Smooth muscle cell (in vitro differentiated cells): ENCODE results near the gene TBC1D9B. TPM values are rescaled to one million over a fixed set of nuclear protein-coding genes. Genes with fewer than 3 reads are reported as not detected.

Experiments
- DNase-seq: peaks from one replicate; lab custom pipeline; 2025; ENCODE audit not compliant: unreplicated experiment; lab: John Stamatoyannopoulos, UW
- H2AFZ ChIP-seq: fragments of 200-600 bp; sonication (generic); 2 replicates; pipeline ENCODE4 v1.6.0; 2016; ENCODE audit warnings: antibody characterized with exemption, low read depth, mild to moderate bottlenecking
- H3F3A ChIP-seq: fragments of 200-600 bp; sonication (generic); 2 replicates; pipeline ENCODE4 v1.6.0; 2017; ENCODE audit warnings: antibody characterized with exemption, low read depth
- H3K27ac ChIP-seq: fragments of 200-600 bp; sonication (generic); 2 replicates; pipeline ENCODE4 v1.5.1; 2016; ENCODE audit warnings: low read depth, mild to moderate bottlenecking
- H3K27me3 ChIP-seq: fragments of 200-600 bp; sonication (generic); 2 replicates; pipeline ENCODE4 v1.6.1; 2016; ENCODE audit warnings: low read depth, mild to moderate bottlenecking
- H3K36me3 ChIP-seq: fragments of 200-600 bp; sonication (generic); 2 replicates; pipeline ENCODE4 v1.5.1; 2016; ENCODE audit warnings: low read depth
- H3K4me1 ChIP-seq: fragments of 200-600 bp; sonication (generic); 2 replicates; pipeline ENCODE4 v1.5.1; 2016; ENCODE audit warnings: low read depth
- H3K4me2 ChIP-seq: fragments of 200-600 bp; sonication (generic); 2 replicates; pipeline ENCODE4 v1.6.0; 2016; ENCODE audit warnings: mild to moderate bottlenecking
- H3K4me3 ChIP-seq: fragments of 200-600 bp; sonication (generic); 2 replicates; pipeline ENCODE4 v1.5.1; 2016; ENCODE audit warnings: mild to moderate bottlenecking
- H3K79me2 ChIP-seq: fragments of 200-600 bp; sonication (generic); 2 replicates; pipeline ENCODE4 v1.6.0; 2016; ENCODE audit warnings: low read depth, mild to moderate bottlenecking
- H3K9ac ChIP-seq: fragments of 200-600 bp; sonication (generic); 2 replicates; pipeline ENCODE4 v1.6.0; 2016; ENCODE audit warnings: low read depth
- H3K9me3 ChIP-seq: fragments of 200-600 bp; sonication (generic); replicated peaks from 2 replicates; pipeline ENCODE4 v1.5.1; 2016; ENCODE audit warnings: low read depth
- H4K20me1 ChIP-seq: fragments of 200-600 bp; sonication (generic); 2 replicates; pipeline ENCODE4 v1.6.0; 2016; ENCODE audit warnings: low read depth
- WGBS: methylation state at CpG from one replicate; pipeline ENCODE4 v1.1.7; 2016; ENCODE audit warnings: low lambda C conversion rate; 5-methylcytosine and 5-hydroxymethylcytosine counted together
- polyA plus RNA-seq: library from polyadenylated mRNA; unstranded; fragments of >200 nt; fragmentation: Nextera tagmentation; extraction: Ambion mirVana; gene quantifications from 2 replicates; pipeline ENCODE4 v1.2.1, GENCODE V29; 2016
- total RNA-seq: library from RNA; depleted of rRNA; stranded (reverse); fragments of >200 nt; gene quantifications from 2 replicates; pipeline ENCODE4 v1.2.3, GENCODE V29; 2014
- TF ChIP-seq, protein P1 (sequence below): fragments of 200-600 bp; sonication (generic); IDR thresholded peaks from 2 replicates; pipeline ENCODE4 v1.5.1; 2017; ENCODE audit warnings: borderline replicate concordance, mild to moderate bottlenecking, antibody characterized with exemption; ENCODE audit not compliant: insufficient read depth, poor library complexity, severe bottlenecking

The TBC1D9B gene
- total and polyA plus RNA-seq, 2 experiments from 2014 or later, result 47.5 to 62.3 TPM

DNA sequence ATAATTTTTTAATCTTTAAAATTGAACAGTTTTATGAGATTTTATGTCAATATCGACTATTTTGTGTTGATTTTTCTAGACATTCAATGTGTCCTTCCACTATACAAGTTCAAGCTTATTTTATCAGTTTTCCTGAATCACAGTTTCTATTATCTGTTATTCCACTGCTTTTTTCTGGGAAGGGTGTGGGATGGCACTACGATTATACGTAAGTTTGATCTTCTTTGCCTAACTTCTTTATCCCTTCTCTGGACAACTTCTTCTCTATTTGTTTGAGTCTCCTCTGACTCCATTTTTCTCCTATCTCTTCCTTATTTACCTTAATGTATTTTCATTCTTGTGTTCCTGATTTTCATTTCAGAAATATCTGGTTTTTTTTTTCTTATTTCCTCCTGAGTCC lies 24.5 kb downstream of the TBC1D9B start:
- WGBS, result over 99% methylated on average over 3 of the region's 3 CpGs

DNA sequence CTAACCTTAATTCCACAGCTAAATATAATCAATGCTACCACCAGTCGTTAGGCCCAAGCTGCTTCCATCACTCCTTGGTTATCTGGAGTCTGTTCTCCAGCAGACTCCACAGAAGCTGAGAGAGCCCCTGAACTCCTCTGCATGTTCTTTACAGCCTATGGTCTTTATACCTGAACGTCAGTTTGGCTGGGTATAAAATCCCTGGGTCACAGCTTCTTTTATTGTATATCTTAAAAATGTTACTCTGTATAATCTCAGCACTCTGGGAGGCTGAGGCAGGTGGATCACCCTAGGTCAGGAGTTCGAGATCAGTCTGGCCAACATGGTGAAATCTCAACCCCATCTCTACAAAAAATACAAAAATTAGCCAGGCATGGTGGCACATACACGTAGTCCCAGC lies 25.4 kb downstream of the TBC1D9B start:
- TF ChIP-seq, protein P1, sequence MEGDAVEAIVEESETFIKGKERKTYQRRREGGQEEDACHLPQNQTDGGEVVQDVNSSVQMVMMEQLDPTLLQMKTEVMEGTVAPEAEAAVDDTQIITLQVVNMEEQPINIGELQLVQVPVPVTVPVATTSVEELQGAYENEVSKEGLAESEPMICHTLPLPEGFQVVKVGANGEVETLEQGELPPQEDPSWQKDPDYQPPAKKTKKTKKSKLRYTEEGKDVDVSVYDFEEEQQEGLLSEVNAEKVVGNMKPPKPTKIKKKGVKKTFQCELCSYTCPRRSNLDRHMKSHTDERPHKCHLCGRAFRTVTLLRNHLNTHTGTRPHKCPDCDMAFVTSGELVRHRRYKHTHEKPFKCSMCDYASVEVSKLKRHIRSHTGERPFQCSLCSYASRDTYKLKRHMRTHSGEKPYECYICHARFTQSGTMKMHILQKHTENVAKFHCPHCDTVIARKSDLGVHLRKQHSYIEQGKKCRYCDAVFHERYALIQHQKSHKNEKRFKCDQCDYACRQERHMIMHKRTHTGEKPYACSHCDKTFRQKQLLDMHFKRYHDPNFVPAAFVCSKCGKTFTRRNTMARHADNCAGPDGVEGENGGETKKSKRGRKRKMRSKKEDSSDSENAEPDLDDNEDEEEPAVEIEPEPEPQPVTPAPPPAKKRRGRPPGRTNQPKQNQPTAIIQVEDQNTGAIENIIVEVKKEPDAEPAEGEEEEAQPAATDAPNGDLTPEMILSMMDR, result no peak
- H3K27me3 ChIP-seq, result no peaks in the 10 kb centered on the region
- no peaks in the 10 kb centered on the region for H3K79me2 ChIP-seq
- no peak overlapping the region for H2AFZ ChIP-seq
- peaks cover 25% of the 10 kb centered on the region for H3K36me3 ChIP-seq
- H3K4me3 ChIP-seq, result no peak overlapping the region
- no peaks in the 10 kb centered on the region for H3F3A ChIP-seq
- no peak overlapping the region for H3K4me2 ChIP-seq
- 74% methylated on average over 4 of the region's 4 CpGs for WGBS
- H3K9ac ChIP-seq, result no peak overlapping the region
- peaks cover 11% of the 10 kb centered on the region for H3K9me3 ChIP-seq
- no peak overlapping the region for H3K27ac ChIP-seq
- no peaks in the 10 kb centered on the region for H3K4me1 ChIP-seq
- no peaks in the 10 kb centered on the region for H4K20me1 ChIP-seq
- DNase-seq, result no peak

More for the DNA sequence above, 24.5 kb downstream of the TBC1D9B start:
- Histone ChIP-seq H3K27me3 (no peaks in the 10 kb centered on the region), H3F3A (no peaks in the 10 kb centered on the region), H3K9ac (no peak overlapping the region), H2AFZ (no peak overlapping the region), H3K9me3 (peaks cover 11% of the 10 kb centered on the region), H4K20me1 (no peaks in the 10 kb centered on the region), H3K4me3 (no peak overlapping the region), H3K79me2 (no peaks in the 10 kb centered on the region), H3K4me1 (no peaks in the 10 kb centered on the region), H3K36me3 (peaks cover 25% of the 10 kb centered on the region), H3K27ac (no peak overlapping the region), H3K4me2 (no peak overlapping the region)
- no peak for DNase-seq
- TF ChIP-seq, protein P1, result no peak

DNA sequence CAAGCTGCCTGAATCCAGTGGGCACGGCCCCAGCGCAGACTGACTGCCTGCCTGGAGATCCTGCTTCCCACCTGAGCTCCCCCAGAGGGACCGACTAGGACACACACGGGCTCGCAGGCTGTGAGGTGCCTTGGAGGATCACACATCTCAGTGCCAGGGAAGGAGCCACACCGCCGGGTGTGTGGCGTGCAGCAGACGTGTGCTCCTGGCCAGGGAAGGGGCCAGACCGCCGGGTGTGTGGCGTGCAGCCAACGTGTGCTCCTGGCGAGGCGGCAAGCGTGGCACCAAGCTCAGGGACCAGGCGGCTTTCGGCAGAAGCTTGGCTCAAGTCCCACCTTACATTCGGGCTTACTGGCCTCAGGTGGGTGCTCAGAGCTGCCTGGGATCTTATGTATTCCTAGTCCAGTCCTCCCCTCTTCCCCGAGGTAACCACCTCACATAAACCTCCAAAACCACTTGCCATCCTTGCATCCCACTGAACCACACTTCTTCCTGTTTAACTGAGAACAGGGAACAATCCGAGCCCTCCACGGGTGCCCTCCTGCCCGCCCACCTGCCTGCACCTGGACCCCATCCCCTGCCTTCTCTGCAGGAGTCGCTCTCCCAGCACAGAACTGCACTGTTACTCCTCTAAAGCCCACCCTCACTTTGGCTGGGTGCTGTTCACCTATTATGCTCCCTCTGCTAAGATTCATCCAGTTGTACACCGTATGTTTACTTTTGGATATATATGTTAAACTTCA lies 26.7 kb downstream of the TBC1D9B start:
- TF ChIP-seq, protein P1, result no peak
- Histone ChIP-seq H3K79me2 (no peaks in the 10 kb centered on the region), H4K20me1 (no peaks in the 10 kb centered on the region), H3K4me3 (no peak overlapping the region), H3K4me1 (no peaks in the 10 kb centered on the region), H3F3A (no peaks in the 10 kb centered on the region), H2AFZ (no peak overlapping the region), H3K9ac (no peak overlapping the region), H3K9me3 (peaks cover 11% of the 10 kb centered on the region), H3K4me2 (no peak overlapping the region), H3K27me3 (no peaks in the 10 kb centered on the region), H3K36me3 (peaks cover 25% of the 10 kb centered on the region), H3K27ac (no peak overlapping the region)
- 97% methylated on average over 25 of the region's 25 CpGs for WGBS
- no peak for DNase-seq
